Measurements from ENCODE around the gene LINC00237.

The LINC00237 gene

DNA sequence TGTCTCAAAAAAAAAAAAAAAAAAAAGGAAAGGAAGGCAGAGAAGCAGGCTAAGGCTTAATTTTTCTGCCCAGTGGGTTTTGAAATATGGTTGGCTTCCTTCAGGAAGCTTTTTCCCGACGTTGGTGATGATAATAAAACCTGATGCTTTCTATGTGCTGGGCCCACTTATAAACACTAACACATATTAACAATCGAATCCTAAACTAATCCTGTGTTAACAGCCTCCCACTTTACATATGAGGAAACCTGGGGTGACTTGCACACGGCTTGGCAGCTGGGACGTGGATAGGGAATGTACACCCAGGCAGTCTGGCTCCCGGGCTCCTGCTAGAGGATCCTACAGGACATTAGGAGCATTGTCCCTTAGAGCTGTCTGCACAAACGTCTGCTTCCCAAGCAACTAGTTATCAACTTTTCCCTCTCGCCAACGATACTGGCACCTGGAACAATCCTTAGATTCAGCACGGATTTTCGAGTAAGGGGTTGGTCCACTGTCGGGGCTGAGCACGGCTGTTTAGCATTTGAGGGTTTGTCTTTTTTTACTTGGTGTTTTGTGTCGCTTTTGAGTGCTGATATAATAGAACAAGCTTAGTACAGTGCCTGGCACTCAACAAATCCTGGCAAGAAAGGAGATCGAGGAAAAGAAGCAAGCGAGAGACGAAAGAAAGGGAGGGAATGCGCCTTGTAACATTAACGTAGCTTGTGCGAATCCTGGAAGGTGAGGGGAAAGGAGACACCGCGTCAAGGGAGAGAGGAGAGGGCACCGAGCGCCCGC lies 19.1 kb upstream of the LINC00237 start:
- no peak for FAIRE-seq

DNA sequence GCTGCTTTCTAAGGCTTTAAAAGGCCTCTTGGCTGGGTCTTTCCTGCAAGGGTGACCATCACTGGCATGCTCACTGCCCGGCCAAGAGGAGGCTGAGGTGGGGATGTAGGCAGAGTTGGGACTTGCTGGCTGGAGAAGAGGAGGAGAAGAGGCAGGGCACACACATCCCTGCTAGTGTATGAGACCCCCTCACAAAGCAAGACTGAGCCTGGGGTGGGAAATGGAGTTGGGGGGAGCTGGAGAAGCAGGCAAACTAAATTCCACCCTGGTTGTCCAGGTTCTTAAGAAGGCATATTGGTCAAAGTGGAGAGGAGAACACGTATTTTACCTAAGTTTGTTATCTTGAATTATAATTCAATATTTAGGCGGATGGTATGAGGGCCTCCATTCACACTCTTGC lies 18.0 kb upstream of the LINC00237 start:
- FAIRE-seq, result no peak

GRCh38 chr20:21118782-21119181 lies 12.6 kb upstream of the LINC00237 start:
- no peak for FAIRE-seq

GRCh38 chr20:21118138-21118537 lies 12.0 kb upstream of the LINC00237 start:
- FAIRE-seq, result no peak

DNA sequence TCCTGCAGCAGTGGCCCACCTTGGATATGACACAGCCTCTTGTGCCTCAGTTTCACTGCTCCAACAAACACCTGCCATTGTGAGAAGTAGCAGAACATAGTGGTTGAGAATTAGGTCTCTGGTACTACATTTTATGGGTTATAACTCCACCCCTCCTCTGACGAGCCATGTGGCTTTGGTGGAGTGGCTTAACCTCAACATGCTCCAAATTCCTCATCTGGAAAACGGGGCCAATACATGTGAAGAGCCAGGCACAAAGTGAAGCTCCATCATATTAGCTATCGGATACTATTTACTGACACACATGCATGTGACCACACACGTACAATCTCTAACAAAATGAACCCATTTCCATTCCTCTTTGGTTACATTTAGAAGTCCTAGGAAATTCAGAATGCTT lies 11.4 kb upstream of the LINC00237 start:
- FAIRE-seq, result no peak

GRCh38 chr20:21114584-21114983 lies 8.4 kb upstream of the LINC00237 start:
- FAIRE-seq, result no peak

DNA sequence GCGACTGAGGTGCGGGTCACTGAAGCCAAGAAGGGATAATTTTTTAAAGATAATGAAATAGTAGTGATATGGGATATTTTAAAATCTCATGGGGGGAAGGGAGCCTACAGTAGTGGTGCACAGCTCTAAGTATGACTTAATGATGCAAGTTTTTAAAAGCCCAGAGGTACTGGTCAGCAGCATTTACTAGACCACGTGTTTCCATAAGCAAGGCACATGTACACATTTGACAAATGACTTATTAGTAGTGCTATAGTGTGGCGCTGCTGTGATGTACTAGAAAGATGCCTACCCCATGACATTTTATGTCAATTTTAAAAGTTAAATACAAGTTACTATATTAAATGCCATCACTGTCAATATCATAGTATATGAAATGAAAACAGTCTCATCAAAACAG lies 7.5 kb upstream of the LINC00237 start:
- FAIRE-seq, result no peak

GRCh38 chr20:21111416-21111815 lies 5.3 kb upstream of the LINC00237 start:
- FAIRE-seq, result no peak

DNA sequence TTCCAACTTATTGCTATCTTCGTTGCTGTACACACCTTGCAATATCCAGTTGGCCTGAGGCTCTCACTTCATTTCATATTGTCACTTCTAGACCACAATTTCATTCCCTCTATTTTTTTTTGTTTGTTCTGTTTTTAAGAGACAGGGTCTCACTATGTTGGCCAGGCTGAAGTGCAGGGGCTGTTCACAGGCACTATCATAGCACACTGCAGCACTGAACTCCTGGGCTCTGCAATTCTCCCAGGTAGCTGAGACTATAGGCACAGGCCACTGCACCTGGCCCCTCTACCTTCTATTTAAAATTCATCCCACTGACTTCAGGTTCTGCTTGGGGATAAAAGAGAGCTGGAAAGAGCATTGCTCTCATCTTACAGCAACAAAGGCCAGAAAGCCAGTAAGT lies 4.7 kb upstream of the LINC00237 start:
- no peak for FAIRE-seq

DNA sequence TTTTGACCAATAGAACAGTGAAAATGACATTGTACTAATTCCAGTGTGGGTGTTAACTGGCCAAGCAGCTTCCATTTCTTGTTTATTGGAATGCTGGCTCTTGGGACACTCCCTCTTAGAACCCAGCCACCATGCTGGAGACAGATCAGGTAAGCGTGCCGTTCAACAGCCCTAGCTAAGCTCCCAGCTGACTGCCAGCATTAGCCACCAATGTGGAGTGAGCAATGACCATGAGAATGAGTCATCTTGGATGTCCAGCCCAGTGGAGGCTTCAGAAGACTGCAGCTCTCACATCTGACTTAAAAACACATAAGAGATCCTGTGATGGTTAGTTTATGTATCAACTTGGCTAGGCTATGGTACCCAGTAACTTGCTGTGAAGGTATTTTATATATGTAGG lies 3.0 kb upstream of the LINC00237 start:
- FAIRE-seq, result no peak

DNA sequence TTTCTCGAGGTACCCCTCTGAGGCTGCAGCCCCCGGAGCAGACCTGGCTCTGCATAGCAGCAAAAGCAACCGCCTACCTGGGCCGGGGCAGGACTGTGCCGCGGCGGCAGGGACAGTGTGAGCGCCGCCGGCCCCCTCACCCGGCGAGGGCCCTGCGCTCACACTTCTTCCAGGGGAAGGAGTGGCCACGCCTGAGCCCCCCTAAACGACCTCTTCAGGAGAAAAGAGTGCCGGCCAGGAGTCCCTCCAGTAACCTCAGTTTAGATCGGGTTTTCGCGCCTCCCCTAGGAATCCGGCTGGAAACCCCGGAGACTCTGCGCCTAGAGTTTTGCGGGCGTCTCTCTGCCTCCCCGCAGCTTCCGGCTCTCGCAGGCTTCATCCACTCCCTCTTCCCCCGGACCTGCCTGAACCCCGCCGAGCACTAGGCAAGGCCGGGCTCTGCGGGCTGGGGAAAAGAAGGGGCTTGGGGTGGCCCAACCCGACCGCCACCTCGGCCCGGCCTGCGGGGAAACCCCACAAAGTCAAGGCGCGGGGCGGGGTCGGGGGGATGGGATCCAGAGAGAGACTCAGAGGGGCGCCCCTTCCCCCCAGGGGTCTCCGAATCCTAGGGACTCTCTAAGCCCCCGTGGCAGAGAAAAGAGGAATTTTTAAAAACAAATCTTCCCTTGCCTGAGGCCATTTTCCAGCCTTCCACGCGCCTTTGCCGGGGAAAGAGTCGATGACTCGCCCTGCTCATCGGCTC lies 558 bp downstream of the LINC00237 start:
- FAIRE-seq, result no peak

DNA sequence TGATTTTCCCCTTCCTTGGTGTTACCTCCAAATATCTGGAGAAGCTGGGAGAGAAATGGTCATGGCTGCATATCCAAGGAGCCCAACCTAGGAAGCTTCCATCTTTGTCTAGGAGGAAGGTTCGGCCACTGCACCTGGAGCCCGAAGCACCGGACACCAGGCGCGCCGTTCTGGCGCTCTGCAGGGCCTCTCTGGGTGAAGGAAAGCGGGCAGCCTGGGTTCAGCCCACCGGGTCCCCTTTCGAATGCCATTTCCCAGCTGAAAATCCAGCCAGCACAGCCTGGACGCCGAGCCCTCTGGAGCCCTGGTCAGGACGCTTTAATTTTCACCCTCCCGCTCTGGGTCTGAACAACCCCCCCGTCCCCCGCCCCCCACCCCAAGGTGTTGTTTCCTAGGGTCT lies 1.2 kb downstream of the LINC00237 start:
- FAIRE-seq, result no peak

GRCh38 chr20:21104466-21104761 lies 1.7 kb downstream of the LINC00237 start:
- no peak for FAIRE-seq

DNA sequence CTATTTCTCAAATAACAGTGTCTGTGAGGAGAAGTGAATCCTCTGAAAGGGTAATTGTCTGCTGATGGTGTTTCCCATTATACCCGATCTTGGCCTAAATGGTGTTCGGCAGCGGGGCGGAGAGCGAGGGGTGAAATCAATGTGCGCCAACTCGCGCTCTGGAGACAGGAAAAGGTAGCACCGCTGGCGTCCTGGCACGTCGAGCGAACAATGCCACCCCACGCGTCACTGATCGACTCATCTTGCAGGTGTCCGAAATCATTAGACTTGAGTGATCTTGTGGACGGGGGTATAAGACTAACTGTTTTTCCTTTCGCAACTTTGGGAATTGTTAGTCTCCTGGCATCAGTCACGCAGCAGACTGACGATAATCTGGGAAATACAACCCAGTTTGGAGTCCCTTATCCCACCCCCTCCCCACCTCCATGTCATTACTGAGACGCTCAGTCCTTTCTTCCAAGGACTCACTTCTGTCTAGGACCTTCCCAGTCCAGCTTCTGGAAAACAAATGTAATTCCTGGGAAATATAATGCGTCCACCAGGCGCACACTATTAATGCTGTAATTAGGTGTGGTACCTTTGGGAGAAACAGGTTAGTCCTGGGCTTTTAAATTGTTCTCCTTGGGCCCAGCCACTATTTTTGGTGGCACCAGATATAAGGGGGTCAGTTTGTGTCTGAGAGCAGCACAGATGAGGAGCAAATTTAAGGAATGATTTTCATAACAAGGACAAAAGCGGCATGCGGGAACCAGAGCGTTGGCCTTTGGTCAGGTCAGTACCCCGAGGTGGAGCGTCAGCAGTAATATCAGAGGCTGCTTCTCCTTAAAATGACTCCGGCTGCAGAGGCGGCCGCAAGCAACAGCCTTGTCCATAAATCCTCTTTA lies 2.3 kb downstream of the LINC00237 start:
- no peak for FAIRE-seq

DNA sequence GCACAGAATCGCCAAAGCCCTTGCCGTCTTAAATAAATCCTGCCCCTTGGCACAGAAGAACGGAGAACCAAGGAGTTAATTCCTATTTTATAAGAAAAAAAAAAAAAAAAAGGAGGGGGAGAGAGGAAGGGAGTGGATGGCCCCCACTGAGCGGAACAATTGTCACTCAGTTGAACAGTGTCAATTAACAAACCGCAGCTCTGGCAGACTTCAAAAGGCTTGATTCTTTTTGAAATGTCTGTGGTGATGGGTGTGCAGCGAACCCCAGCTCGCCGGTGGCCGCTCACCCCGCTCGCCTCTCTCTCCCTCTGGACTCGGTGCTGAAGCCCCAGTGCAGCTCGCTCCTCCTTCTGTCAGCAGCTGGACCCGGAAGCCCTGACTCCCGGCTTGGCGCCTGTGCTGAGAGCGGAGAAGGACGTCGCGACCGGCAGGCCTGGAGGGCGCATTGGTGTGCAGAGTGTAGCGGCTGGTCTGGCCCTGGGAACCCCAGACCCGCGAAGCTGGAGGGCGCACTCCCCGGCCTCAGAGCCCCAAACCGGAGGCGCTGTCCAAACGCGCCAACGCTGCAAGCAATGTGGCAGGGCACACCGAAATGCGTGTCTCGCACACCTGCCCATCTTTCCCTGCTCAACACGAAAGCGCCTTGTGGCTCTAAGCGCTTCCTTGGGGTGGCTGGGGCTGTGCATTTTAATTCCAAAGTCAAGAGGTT lies 3.4 kb downstream of the LINC00237 start:
- no peak for FAIRE-seq

DNA sequence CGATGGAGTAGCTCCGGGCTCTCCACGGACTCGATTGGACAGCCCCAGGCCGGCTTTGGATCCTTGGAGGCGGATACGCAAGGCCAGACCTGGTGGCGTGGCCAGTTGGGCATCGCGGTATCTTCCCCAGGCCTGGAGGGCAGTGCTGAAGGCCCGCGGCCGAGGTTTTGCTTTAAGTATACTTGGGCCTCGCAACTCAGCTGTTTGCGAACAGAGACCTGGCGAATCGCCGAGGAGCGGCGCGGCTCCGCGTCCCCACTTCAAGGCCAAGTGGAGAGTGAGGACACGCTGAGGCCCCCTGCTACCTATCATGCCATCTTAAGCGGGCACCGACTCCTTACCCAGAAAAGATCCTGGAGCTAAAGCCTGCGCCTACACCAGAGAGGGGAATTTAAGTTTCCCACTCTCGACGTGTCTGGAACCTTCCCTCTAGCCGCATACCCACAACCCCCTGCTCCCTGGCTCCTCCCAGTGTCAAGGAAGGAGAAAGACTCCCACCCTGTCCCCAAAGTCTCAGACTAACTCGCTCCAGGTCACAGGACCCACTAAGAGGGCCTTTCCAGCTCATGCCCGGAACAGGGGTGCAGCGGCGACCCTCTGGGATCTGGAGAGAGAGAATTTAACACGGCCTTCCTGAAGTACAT lies 4.1 kb downstream of the LINC00237 start:
- FAIRE-seq, result no peak

GRCh38 chr20:21101453-21101931 lies 4.7 kb downstream of the LINC00237 start:
- FAIRE-seq, result no peak

- no peak for FAIRE-seq
Measured at GRCh38 chr20:21100578-21101452, 5.3 kb downstream of the LINC00237 start.

DNA sequence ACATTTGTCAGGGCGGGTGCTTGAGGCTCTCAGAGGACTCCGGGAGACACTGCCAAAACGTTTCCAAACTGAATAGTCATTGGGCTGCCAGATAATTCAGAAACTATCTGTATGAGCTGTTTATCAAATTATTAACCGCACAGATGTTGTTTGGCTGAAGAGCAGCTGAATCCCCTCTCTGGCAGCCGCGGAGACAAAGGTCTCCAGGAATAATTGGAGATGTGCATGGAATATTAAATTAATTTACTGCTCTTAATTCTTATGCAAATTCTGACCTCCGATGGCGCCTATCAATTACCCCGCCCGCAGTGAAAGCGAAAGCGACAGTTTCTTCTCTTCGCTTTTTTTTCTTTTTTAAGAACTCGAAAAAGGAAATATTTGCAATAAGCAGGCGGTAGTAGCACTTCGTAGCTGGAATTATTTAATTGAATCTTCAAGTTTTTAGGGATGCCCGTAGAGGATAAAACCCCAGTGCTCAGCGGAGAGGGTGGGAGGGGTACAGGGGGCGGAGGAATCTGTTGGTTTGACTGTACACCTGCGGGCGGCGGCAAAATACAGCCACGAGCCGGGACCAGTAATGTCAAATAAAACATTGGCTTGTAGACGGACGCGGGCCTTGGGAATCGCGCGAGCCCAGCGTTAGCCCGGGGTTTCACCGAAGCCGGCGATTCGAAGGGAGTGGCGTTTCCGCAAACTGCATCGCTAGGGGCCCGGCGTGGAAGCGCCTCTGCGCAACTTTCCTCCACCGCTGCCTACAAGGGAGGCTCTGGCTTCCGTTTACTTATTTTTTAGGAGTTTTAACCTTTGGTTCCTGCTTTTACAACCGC lies 6.2 kb downstream of the LINC00237 start:
- no peak for FAIRE-seq

GRCh38 chr20:21096321-21097043 lies 9.7 kb downstream of the LINC00237 start:
- FAIRE-seq, result no peak
